Left lobe of liver (tissue), 2 donors: ENCODE results near the gene TAB2. TPM values are rescaled to one million over a fixed set of nuclear protein-coding genes. Genes with fewer than 3 reads are reported as not detected.
"Not testable (repeated sequence)": the region's sequence is repeated elsewhere in the genome, so short reads cannot be mapped to it uniquely, and the experiment has no call there.

Source experiments
- ATAC-seq: fragments of 200-7000 bp; cut with Tn5 transposase; one replicate; pipeline ENCODE4 v1.9.1; 2020; ENCODE audit warnings: mild to moderate bottlenecking, moderate library complexity
- DNase-seq: peaks from one replicate; pipeline ENCODE4 v3.0.0-alpha.2; 2020; ENCODE audit warnings: low spot score
- total RNA-seq: library from RNA; stranded (reverse); gene quantifications from one replicate; pipeline ENCODE4 v1.2.1, GENCODE V29; 2021
- donor health status: DM: no; HTN: no; CAD: no; lungs with moderate emphysema.
- donor health status: DM: no; HTN: yes; CAD: no.

TAB2 gene
- total RNA-seq, 1 donor from 2014 or later, result 26.9 TPM

DNA sequence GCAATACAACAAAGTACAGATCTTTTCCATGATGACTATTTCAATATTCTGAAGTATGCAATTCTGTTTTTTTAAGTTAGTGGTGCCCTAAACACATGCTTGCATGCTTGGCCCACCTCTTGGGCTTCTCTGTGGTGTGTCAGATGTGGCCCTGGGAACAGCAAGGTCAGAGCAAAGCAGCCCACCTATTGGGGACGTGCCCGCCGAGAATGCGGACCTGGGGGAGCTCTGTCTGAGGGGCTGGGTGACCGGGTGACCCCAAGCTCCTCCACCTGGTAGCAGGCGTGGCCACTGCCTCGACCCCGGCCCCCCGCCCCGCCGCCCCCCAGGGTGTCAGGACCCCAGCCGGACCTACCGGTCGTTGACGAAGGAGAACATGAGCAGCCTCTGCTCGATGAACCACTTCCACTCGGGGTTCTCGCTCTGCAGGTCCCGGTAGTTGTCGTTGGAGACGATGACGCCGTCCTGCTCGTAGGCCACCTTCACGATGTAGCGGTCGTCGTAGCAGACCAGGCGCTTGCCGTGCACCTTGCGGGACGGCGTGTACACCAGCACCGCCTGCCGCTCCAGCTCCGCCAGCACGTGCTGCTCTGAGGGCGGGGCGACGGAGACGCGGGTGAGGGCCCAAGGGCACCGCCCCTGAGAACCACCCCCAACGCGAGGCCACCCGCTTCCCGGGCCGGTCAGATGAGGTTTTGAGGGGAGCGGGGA, 139.0 kb downstream of the TAB2 start:
- ATAC-seq, result no peak
- no peak for DNase-seq

- DNase-seq, result no peak
- no peak for ATAC-seq
Observed at GRCh38 chr6:149457316-149457884, 139.9 kb downstream of the TAB2 start.

DNA sequence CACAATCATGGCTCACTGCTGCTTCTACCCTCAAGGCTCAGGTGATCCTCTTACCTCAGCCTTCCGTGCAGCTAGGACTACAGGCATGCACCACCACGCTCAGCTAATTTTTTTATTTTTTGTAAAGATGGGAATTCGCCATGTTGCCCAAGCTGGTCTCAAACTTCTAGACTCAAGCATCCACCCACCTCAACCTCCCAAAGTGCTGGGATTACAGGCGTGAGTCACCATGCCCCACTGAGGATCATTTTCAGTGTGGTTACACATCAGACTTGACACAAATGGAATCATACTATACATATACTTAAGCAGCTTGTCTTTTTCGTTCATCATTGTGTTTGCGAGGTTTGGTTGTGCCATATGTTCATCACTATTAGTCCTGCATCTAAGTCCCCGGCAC, 140.7 kb downstream of the TAB2 start:
- ATAC-seq, result no peak
- no peak for DNase-seq

- DNase-seq (no peak), ATAC-seq (no peak)
Observed at GRCh38 chr6:149458806-149459205, 141.3 kb downstream of the TAB2 start.

DNA sequence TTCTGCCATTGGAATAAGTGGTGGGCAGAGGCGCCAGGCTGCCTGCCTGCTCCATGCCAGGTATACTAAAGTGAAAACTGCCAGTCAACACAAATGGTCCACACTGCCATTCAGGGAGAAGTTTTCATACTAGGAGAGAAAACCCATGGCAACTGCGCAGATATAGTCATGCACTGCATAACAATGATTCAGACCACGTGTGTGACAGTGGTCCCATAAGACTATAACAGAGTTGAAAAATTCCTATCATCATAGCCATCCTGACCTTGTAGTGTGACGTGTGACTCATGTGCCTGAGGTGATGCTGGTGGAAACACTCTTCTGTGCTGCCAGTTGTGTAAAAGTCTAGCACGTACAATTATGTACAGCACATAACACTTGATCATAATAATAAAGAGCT, 142.2 kb downstream of the TAB2 start:
- ATAC-seq (no peak), DNase-seq (no peak)

DNA sequence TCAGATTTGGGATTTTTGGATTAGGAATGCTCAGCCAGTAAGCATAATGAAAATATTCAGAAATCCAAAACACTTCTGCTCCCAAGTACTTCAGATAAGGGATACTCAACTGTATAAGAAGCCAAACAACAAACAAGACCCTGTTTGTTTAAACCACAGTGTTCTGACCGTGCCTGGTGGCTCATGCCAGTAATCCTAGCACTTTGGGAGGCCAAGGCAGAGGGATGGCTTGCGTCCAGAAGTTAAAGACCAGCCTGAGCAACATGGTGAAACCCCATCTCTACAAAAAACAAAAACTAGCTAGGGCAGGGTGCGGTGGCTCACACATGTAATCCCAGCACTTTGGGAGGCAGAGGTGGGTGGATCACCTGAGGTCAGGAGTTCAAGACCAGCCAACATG, 142.7 kb downstream of the TAB2 start:
- DNase-seq, ATAC-seq: not testable (repeated sequence)

Other genes with a start within 250 kb of the TAB2 start
- gene SUMO4, start 82.5 kb downstream of the TAB2 start, total RNA-seq, result 1.1 TPM
- gene ZC3H12D, start 167.3 kb downstream of the TAB2 start, total RNA-seq, result 0.86 TPM
- 7.0 TPM for gene PPIL4, start 228.3 kb downstream of the TAB2 start, total RNA-seq
- 18.6 TPM for gene GINM1, start 248.7 kb downstream of the TAB2 start, total RNA-seq